ENCODE measurements around the gene DTX1. TPM values are rescaled to one million over a fixed set of nuclear protein-coding genes. Genes with fewer than 3 reads are reported as not detected.

DTX1 gene
- total and polyA plus RNA-seq, 4 donors, result 0.15 to 4.8 (median 2.3) TPM

- whole genome bisulfite sequencing, 2 donors, result 50 to 60% methylated on average over 4 of the region's 4 CpGs
- intact Hi-C loops (cut with DNase I), result no loop called here
- no peak for ATAC-seq (ENCODE audit: low FRiP score)
Observed at GRCh38 chr12:113027726-113028125, 28.8 kb upstream of the DTX1 start.

GRCh38 chr12:113030875-113031525 is 25.5 kb upstream of the DTX1 start:
- no peaks in the 10 kb centered on the region for H3K36me3 ChIP-seq (ENCODE audit: control insufficient read depth in 1 of 2, insufficient read depth in 2 of 2, low read length in 1 of 2)
- no peak for DNase-seq
- WGBS, 2 donors, result 9 to 11% methylated on average over 9 of the region's 9 CpGs
- no peak overlapping the region for H3K27ac ChIP-seq (ENCODE audit: low read depth in 1 of 2, low read length in 2 of 2)
- intact Hi-C loops (cut with DNase I), result loop anchor here in 1 of 2 donors (5.0 kb wide), 1 partner anchor 129 kb away; no protein-coding TSS in a partner anchor
- no peaks in the 10 kb centered on the region for H3K4me1 ChIP-seq (ENCODE audit: control insufficient read depth in 1 of 2, insufficient read depth in 2 of 2, low read length in 2 of 2)
- no peaks in the 10 kb centered on the region for H3K9me3 ChIP-seq (ENCODE audit: control insufficient read depth, low read length)
- ATAC-seq (ENCODE audit: low FRiP score), result peak; percentile 64
- H3K4me3 ChIP-seq (ENCODE audit: low read length in 2 of 2), result no peak overlapping the region
- H3K27me3 ChIP-seq (ENCODE audit: control insufficient read depth in 1 of 2, insufficient read depth in 2 of 2, low read length in 1 of 2), result no peaks in the 10 kb centered on the region

More at GRCh38 chr12:113027726-113028125, 28.8 kb upstream of the DTX1 start:
- H3K36me3 ChIP-seq (ENCODE audit: control insufficient read depth in 1 of 2, insufficient read depth in 2 of 2, low read length in 1 of 2), result no peaks in the 10 kb centered on the region
- H3K4me1 ChIP-seq (ENCODE audit: control insufficient read depth in 1 of 2, insufficient read depth in 2 of 2, low read length in 2 of 2), result no peaks in the 10 kb centered on the region
- H3K27ac ChIP-seq (ENCODE audit: low read depth in 1 of 2, low read length in 2 of 2), result no peak overlapping the region
- no peak overlapping the region for H3K4me3 ChIP-seq (ENCODE audit: low read length in 2 of 2)
- no peaks in the 10 kb centered on the region for H3K27me3 ChIP-seq (ENCODE audit: control insufficient read depth in 1 of 2, insufficient read depth in 2 of 2, low read length in 1 of 2)
- DNase-seq, result no peak
- peaks cover 1% of the 10 kb centered on the region for H3K9me3 ChIP-seq (ENCODE audit: control insufficient read depth, low read length)

- Histone ChIP-seq H3K4me3 (ENCODE audit: low read length in 2 of 2) (no peak overlapping the region), H3K9me3 (ENCODE audit: control insufficient read depth, low read length) (peaks cover 3% of the 10 kb centered on the region), H3K4me1 (ENCODE audit: control insufficient read depth in 1 of 2, insufficient read depth in 2 of 2, low read length in 2 of 2) (no peaks in the 10 kb centered on the region), H3K27ac (ENCODE audit: low read depth in 1 of 2, low read length in 2 of 2) (no peak overlapping the region), H3K27me3 (ENCODE audit: control insufficient read depth in 1 of 2, insufficient read depth in 2 of 2, low read length in 1 of 2) (no peaks in the 10 kb centered on the region), H3K36me3 (ENCODE audit: control insufficient read depth in 1 of 2, insufficient read depth in 2 of 2, low read length in 1 of 2) (no peaks in the 10 kb centered on the region)
- ATAC-seq (ENCODE audit: low FRiP score) (no peak), DNase-seq (no peak)
- intact Hi-C loops (cut with DNase I), result no loop called here
- 72 to 75% methylated on average over 4 of the region's 4 CpGs for WGBS, 2 donors
Observed at GRCh38 chr12:113039911-113040445, 16.6 kb upstream of the DTX1 start.

GRCh38 chr12:113040722-113041171 is 15.8 kb upstream of the DTX1 start:
- peak; percentile 76 for ATAC-seq (ENCODE audit: low FRiP score)

GRCh38 chr12:113041560-113041959 is 15.0 kb upstream of the DTX1 start:
- DNase-seq, result no peak
- Histone ChIP-seq H3K4me3 (ENCODE audit: low read length in 2 of 2) (no peak overlapping the region), H3K36me3 (ENCODE audit: control insufficient read depth in 1 of 2, insufficient read depth in 2 of 2, low read length in 1 of 2) (no peaks in the 10 kb centered on the region), H3K9me3 (ENCODE audit: control insufficient read depth, low read length) (peaks cover 3% of the 10 kb centered on the region), H3K27ac (ENCODE audit: low read depth in 1 of 2, low read length in 2 of 2) (no peak overlapping the region), H3K4me1 (ENCODE audit: control insufficient read depth in 1 of 2, insufficient read depth in 2 of 2, low read length in 2 of 2) (no peaks in the 10 kb centered on the region), H3K27me3 (ENCODE audit: control insufficient read depth in 1 of 2, insufficient read depth in 2 of 2, low read length in 1 of 2) (no peaks in the 10 kb centered on the region)
- intact Hi-C loops (cut with DNase I), result no loop called here
- ATAC-seq (ENCODE audit: low FRiP score), result no peak
- WGBS, 2 donors, result 86 to 92% methylated on average over 7 of the region's 7 CpGs

More at GRCh38 chr12:113040722-113041171, 15.8 kb upstream of the DTX1 start:
- WGBS, 2 donors, result 50 to 59% methylated on average over 7 of the region's 7 CpGs
- Histone ChIP-seq H3K27ac (ENCODE audit: low read depth in 1 of 2, low read length in 2 of 2) (no peak overlapping the region), H3K9me3 (ENCODE audit: control insufficient read depth, low read length) (peaks cover 3% of the 10 kb centered on the region), H3K4me1 (ENCODE audit: control insufficient read depth in 1 of 2, insufficient read depth in 2 of 2, low read length in 2 of 2) (no peaks in the 10 kb centered on the region), H3K27me3 (ENCODE audit: control insufficient read depth in 1 of 2, insufficient read depth in 2 of 2, low read length in 1 of 2) (no peaks in the 10 kb centered on the region), H3K4me3 (ENCODE audit: low read length in 2 of 2) (no peak overlapping the region), H3K36me3 (ENCODE audit: control insufficient read depth in 1 of 2, insufficient read depth in 2 of 2, low read length in 1 of 2) (no peaks in the 10 kb centered on the region)
- DNase-seq, result peak in 1 of 2 donors; percentile 81
- intact Hi-C loops (cut with DNase I), result no loop called here

GRCh38 chr12:113043240-113043639 is 13.3 kb upstream of the DTX1 start:
- no peak overlapping the region for H3K27ac ChIP-seq (ENCODE audit: low read depth in 1 of 2, low read length in 2 of 2)
- no peak overlapping the region for H3K4me3 ChIP-seq (ENCODE audit: low read length in 2 of 2)
- intact Hi-C loops (cut with DNase I), result no loop called here
- H3K27me3 ChIP-seq (ENCODE audit: control insufficient read depth in 1 of 2, insufficient read depth in 2 of 2, low read length in 1 of 2), result no peaks in the 10 kb centered on the region
- 66 to 76% methylated on average over 8 of the region's 8 CpGs for WGBS, 2 donors
- no peaks in the 10 kb centered on the region for H3K36me3 ChIP-seq (ENCODE audit: control insufficient read depth in 1 of 2, insufficient read depth in 2 of 2, low read length in 1 of 2)
- peaks cover 3% of the 10 kb centered on the region for H3K9me3 ChIP-seq (ENCODE audit: control insufficient read depth, low read length)
- H3K4me1 ChIP-seq (ENCODE audit: control insufficient read depth in 1 of 2, insufficient read depth in 2 of 2, low read length in 2 of 2), result no peaks in the 10 kb centered on the region
- ATAC-seq (ENCODE audit: low FRiP score) (no peak), DNase-seq (no peak)

- Histone ChIP-seq H3K4me1 (ENCODE audit: control insufficient read depth in 1 of 2, insufficient read depth in 2 of 2, low read length in 2 of 2) (no peaks in the 10 kb centered on the region), H3K4me3 (ENCODE audit: low read length in 2 of 2) (no peak overlapping the region), H3K27ac (ENCODE audit: low read depth in 1 of 2, low read length in 2 of 2) (no peak overlapping the region), H3K27me3 (ENCODE audit: control insufficient read depth in 1 of 2, insufficient read depth in 2 of 2, low read length in 1 of 2) (no peaks in the 10 kb centered on the region), H3K36me3 (ENCODE audit: control insufficient read depth in 1 of 2, insufficient read depth in 2 of 2, low read length in 1 of 2) (no peaks in the 10 kb centered on the region), H3K9me3 (ENCODE audit: control insufficient read depth, low read length) (peaks cover 3% of the 10 kb centered on the region)
- intact Hi-C loops (cut with DNase I), result no loop called here
- DNase-seq (no peak), ATAC-seq (ENCODE audit: low FRiP score) (no peak)
- WGBS, 2 donors, result 73 to 78% methylated on average over 3 of the region's 3 CpGs
Observed at GRCh38 chr12:113044516-113044915, 12.0 kb upstream of the DTX1 start.

GRCh38 chr12:113048716-113049127 is 7.8 kb upstream of the DTX1 start:
- ATAC-seq (ENCODE audit: low FRiP score) (peak; percentile 82), DNase-seq (no peak)
- intact Hi-C loops (cut with DNase I), result loop anchor here (1.0 to 5.0 kb wide), 2 partner anchors 126 to 129 kb away; no protein-coding TSS in a partner anchor
- H3K4me3 ChIP-seq (ENCODE audit: low read length in 2 of 2), result no peak overlapping the region
- H3K9me3 ChIP-seq (ENCODE audit: control insufficient read depth, low read length), result peaks cover 3% of the 10 kb centered on the region
- no peaks in the 10 kb centered on the region for H3K36me3 ChIP-seq (ENCODE audit: control insufficient read depth in 1 of 2, insufficient read depth in 2 of 2, low read length in 1 of 2)
- no peaks in the 10 kb centered on the region for H3K4me1 ChIP-seq (ENCODE audit: control insufficient read depth in 1 of 2, insufficient read depth in 2 of 2, low read length in 2 of 2)
- H3K27me3 ChIP-seq (ENCODE audit: control insufficient read depth in 1 of 2, insufficient read depth in 2 of 2, low read length in 1 of 2), result no peaks in the 10 kb centered on the region
- 6 to 9% methylated on average over 6 of the region's 6 CpGs for WGBS, 2 donors
- H3K27ac ChIP-seq (ENCODE audit: low read depth in 1 of 2, low read length in 2 of 2), result no peak overlapping the region
